ENCODE data around the gene PBRM1. TPM values are rescaled to one million over a fixed set of nuclear protein-coding genes. Genes with fewer than 3 reads are reported as not detected.

The PBRM1 gene
- total and polyA plus RNA-seq, 2 donors (not counting 1 experiment from before 2014, with no cell fraction given): 16.8 to 85.9 TPM

DNA sequence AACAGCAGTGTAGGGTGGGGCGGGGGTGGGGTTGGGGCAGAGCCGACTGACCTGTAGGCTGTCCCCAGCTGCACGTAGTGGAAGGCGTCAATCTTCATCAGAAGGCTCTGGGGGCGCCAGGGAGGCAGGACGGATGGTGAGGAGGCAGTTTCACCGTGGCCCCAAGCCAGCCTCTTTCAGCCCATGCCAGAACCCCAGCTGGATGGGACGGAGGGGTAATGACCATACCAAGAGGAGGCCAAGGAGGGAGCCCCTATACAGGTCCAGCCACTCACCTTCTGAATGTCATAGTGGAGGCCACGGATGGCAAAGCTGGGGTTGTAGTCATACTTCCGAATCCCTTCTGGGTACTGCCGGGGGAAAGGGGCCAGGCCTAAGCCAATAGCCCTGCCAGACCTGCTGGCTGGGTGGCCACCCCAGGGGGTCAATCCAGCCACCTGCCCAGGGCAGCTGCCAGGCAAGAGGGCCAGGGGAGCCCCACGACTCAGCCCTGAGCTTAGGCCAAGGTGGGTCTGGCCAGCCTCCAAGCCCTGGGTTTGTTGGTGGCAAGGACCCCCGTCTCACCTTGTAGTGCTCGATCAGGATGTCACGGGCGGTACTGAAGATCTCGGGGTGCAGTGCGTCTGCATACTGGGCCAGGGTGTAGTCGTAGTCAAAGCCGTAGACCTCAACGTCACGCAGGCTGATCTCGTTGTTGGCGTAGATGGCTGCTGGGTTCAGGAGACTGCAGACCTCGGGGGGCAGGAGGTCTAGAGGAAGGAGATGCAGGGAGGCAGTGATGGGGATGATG, 156.9 kb downstream of the PBRM1 start:
- Histone ChIP-seq H4K20me1 (ENCODE audit: control insufficient read depth, insufficient read depth, low read length, poor library complexity, severe bottlenecking) (no peaks in the 10 kb centered on the region), H3K4me2 (replicated peaks; ENCODE audit: low read depth, low read length, poor library complexity, severe bottlenecking) (no peak overlapping the region), H3K9ac (ENCODE audit: low read length) (no peak overlapping the region), H3K79me2 (ENCODE audit: control insufficient read depth, insufficient read depth, low read length) (no peaks in the 10 kb centered on the region), H3K4me1 (ENCODE audit: control insufficient read depth in 2 of 2, insufficient read depth in 2 of 2, low read length in 2 of 2) (peaks cover 9 to 15% of the 10 kb centered on the region in 2 donors), H3K27ac (ENCODE audit: low read length in 2 of 2) (no peak overlapping the region), H2AFZ (ENCODE audit: insufficient read depth, low read depth, low read length, poor library complexity, severe bottlenecking) (no peak overlapping the region), H3K36me3 (replicated peaks in 1 of 2; ENCODE audit: control extremely low read depth in 1 of 2, control insufficient read depth in 1 of 2, extremely low read depth in 1 of 2, insufficient read depth in 2 of 2, low read length in 1 of 2) (no peaks in the 10 kb centered on the region), H3K4me3 (ENCODE audit: control extremely low read depth in 1 of 5, extremely low read depth in 1 of 5, insufficient read depth in 1 of 5, low read depth in 2 of 5, low read length in 4 of 5) (no peak overlapping the region), H3K27me3 (replicated peaks in 1 of 4; ENCODE audit: control extremely low read depth in 1 of 4, control insufficient read depth in 3 of 4, insufficient read depth in 4 of 4, low read length in 3 of 4) (peaks cover 0 to 13% (median 0%) of the 10 kb centered on the region in 4 experiments), H3K9me3 (ENCODE audit: control extremely low read depth in 1 of 3, control insufficient read depth in 2 of 3, insufficient read depth in 1 of 3, low read length in 2 of 3) (no peaks in the 10 kb centered on the region)
- Mint-ChIP-seq H3K9me3 (ENCODE audit: insufficient read depth) (no peaks in the 10 kb centered on the region), H3K4me3 (no peak overlapping the region), H3K27ac (no peak overlapping the region), H3K27me3 (no peaks in the 10 kb centered on the region), H3K4me1 (peaks cover 5% of the 10 kb centered on the region)
- no peak for DNase-seq
- no peak for ATAC-seq (ENCODE audit: low read depth)
- WGBS (ENCODE audit: insufficient coverage): 99% methylated on average over 24 of the region's 25 CpGs
- no peak for TF ChIP-seq EZH2 (IDR thresholded peaks at IDR 0.05; ENCODE audit: borderline replicate concordance, insufficient read depth, low read depth, low read length, poor library complexity, severe bottlenecking)
- TF ChIP-seq, protein P1, sequence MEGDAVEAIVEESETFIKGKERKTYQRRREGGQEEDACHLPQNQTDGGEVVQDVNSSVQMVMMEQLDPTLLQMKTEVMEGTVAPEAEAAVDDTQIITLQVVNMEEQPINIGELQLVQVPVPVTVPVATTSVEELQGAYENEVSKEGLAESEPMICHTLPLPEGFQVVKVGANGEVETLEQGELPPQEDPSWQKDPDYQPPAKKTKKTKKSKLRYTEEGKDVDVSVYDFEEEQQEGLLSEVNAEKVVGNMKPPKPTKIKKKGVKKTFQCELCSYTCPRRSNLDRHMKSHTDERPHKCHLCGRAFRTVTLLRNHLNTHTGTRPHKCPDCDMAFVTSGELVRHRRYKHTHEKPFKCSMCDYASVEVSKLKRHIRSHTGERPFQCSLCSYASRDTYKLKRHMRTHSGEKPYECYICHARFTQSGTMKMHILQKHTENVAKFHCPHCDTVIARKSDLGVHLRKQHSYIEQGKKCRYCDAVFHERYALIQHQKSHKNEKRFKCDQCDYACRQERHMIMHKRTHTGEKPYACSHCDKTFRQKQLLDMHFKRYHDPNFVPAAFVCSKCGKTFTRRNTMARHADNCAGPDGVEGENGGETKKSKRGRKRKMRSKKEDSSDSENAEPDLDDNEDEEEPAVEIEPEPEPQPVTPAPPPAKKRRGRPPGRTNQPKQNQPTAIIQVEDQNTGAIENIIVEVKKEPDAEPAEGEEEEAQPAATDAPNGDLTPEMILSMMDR (IDR thresholded peaks at IDR 0.05): no peak
- intact Hi-C loops (cut with micrococcal nuclease): no loop called here
- ChIA-PET POLR2A (no interaction called here), CTCF (no interaction called here)
